ENCODE results near the gene CEP350.

CEP350 gene

DNA sequence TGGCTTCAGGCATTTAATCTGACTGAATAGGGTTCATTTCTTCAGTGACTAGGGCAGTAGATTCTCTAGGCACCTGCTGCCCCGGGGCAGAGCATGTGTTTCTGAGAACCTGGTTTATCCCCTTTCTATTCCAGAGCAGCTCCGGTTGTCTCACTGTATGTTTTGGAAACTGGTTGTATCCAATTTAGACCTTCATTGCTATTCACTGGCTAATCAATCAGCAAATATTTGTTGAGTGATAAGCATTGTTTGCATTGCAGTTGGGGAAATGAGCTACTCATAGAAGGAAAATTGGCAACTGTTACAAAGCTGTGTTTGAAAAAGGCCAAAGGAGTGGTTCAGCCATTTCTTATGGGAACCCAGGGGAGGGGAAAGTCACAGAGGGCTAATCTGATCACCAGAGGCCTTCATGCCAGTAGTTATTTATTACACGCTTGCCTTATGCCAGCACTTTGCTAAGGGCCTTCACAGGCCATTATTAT is 203.0 kb downstream of the CEP350 start:
- Histone ChIP-seq H3K4me1 (ENCODE audit: insufficient read depth, low read length, poor library complexity, severe bottlenecking) (peaks cover 84% of the 10 kb centered on the region), H3K79me2 (ENCODE audit: insufficient read depth, low read length) (peaks cover 84% of the 10 kb centered on the region)

DNA sequence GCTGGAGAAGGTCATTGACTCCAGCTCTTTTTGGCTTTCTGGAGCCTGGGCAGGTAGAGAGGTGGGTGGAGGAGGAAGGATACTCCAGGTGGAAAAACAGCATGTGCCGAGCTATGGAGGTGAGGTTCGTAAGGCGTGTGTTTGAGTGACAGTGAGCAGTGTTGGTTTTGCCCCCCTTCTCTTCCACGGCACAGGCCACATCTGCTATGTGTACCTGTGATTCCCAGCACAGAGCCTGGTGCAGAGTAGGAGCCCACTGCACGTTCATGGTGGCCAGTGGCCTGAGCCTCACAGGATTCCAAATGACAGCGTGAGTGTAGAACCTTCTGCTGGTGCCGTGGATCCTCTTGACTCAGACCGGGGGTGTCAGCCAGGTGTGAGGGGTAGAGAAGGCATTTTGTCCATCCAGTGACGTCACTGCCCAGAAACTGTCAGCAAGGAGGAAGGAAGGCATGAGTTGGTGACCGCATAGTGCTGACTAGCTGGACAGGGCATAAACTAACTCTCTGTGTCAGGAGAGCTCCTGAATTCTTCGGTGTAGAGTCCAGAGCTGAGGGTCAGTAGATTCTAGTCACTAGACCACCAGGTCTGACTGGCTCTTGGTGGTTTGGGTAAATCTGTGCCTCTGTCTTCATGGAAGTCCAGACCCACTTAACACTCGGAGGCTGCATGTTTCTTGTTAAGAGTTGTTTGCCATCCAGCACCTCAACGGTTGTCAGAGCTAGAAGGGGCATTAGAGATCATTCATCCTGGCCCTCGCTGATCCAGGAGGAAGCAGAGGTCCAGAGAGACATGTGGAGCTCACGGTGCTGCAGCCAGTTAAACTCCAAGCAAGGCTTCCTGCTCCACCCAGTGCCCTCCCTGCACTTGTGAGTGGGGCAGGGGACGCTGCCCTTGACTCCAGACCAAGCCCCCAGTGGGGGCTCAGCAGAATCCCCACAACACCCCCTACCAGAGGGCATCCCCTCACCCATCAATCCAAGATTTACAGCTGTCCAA is 203.8 kb downstream of the CEP350 start:
- Histone ChIP-seq H3K27me3 (ENCODE audit: insufficient read depth, low read length, poor library complexity, severe bottlenecking) (no peaks in the 10 kb centered on the region), H4K20me1 (ENCODE audit: insufficient read depth, low read length, poor library complexity, severe bottlenecking) (peaks cover 46% of the 10 kb centered on the region), H3K4me1 (ENCODE audit: insufficient read depth, low read length, poor library complexity, severe bottlenecking) (peaks cover 84% of the 10 kb centered on the region), H3K36me3 (ENCODE audit: insufficient read depth, low read length) (no peaks in the 10 kb centered on the region), H3K9ac (ENCODE audit: low read depth, low read length, poor library complexity, severe bottlenecking) (peak overlapping the region; percentile 96), H3K9me3 (ENCODE audit: insufficient read depth, low read depth, low read length) (no peaks in the 10 kb centered on the region), H2AFZ (ENCODE audit: low read length) (no peak overlapping the region), H3K9me2 (replicated peaks; ENCODE audit: low read depth, low read length) (no peaks in the 10 kb centered on the region), H3F3A (ENCODE audit: low read depth) (no peaks in the 10 kb centered on the region), H3K4me3 (ENCODE audit: low read length, poor library complexity, severe bottlenecking) (peak overlapping the region; percentile 98), H3K79me2 (ENCODE audit: insufficient read depth, low read length) (peaks cover 92% of the 10 kb centered on the region), H3K4me2 (ENCODE audit: low read depth, low read length, poor library complexity, severe bottlenecking) (peak overlapping the region; percentile 99)
- no peak for TF ChIP-seq EZH2phosphoT487 (IDR thresholded peaks at IDR 0.05; ENCODE audit: borderline replicate concordance)
- TF ChIP-seq, protein P1, sequence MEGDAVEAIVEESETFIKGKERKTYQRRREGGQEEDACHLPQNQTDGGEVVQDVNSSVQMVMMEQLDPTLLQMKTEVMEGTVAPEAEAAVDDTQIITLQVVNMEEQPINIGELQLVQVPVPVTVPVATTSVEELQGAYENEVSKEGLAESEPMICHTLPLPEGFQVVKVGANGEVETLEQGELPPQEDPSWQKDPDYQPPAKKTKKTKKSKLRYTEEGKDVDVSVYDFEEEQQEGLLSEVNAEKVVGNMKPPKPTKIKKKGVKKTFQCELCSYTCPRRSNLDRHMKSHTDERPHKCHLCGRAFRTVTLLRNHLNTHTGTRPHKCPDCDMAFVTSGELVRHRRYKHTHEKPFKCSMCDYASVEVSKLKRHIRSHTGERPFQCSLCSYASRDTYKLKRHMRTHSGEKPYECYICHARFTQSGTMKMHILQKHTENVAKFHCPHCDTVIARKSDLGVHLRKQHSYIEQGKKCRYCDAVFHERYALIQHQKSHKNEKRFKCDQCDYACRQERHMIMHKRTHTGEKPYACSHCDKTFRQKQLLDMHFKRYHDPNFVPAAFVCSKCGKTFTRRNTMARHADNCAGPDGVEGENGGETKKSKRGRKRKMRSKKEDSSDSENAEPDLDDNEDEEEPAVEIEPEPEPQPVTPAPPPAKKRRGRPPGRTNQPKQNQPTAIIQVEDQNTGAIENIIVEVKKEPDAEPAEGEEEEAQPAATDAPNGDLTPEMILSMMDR (conservative IDR thresholded peaks at IDR 0.05; ENCODE audit: low read length), result no peak

More for the DNA sequence above, 203.0 kb downstream of the CEP350 start:
- Histone ChIP-seq H3K4me3 (ENCODE audit: low read length, poor library complexity, severe bottlenecking) (peak overlapping the region; percentile 98), H3K9me2 (replicated peaks; ENCODE audit: low read depth, low read length) (no peaks in the 10 kb centered on the region), H3F3A (ENCODE audit: low read depth) (no peaks in the 10 kb centered on the region), H3K4me2 (ENCODE audit: low read depth, low read length, poor library complexity, severe bottlenecking) (peak overlapping the region; percentile 99), H4K20me1 (ENCODE audit: insufficient read depth, low read length, poor library complexity, severe bottlenecking) (peaks cover 46% of the 10 kb centered on the region), H3K9me3 (ENCODE audit: insufficient read depth, low read depth, low read length) (no peaks in the 10 kb centered on the region), H3K9ac (ENCODE audit: low read depth, low read length, poor library complexity, severe bottlenecking) (peak overlapping the region; percentile 96), H2AFZ (ENCODE audit: low read length) (no peak overlapping the region), H3K36me3 (ENCODE audit: insufficient read depth, low read length) (no peaks in the 10 kb centered on the region), H3K27me3 (ENCODE audit: insufficient read depth, low read length, poor library complexity, severe bottlenecking) (no peaks in the 10 kb centered on the region)
- no peak for TF ChIP-seq EZH2phosphoT487 (IDR thresholded peaks at IDR 0.05; ENCODE audit: borderline replicate concordance)
- TF ChIP-seq, protein P1 (conservative IDR thresholded peaks at IDR 0.05; ENCODE audit: low read length), result no peak

DNA sequence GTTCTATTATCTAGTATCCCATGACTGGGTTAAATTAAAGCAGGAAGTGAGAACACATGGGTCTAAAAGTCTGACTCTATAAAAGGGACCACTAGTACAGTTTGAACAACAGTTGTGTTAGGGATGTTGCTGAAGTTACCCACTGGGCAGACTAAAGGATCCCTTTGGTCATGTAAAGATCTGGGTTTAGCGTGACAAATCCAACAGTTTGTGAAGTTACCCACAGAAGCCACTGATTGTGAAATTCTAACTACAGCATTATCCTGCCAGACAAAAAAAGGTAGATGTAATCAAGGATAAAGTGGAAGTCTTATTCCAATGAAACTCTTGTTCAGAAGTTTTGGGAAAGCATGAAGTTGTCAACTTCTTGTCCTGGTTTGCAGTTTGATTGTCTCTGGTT is 205.7 kb downstream of the CEP350 start:
- TF ChIP-seq, protein P1 (conservative IDR thresholded peaks at IDR 0.05; ENCODE audit: low read length), result no peak
- TF ChIP-seq EZH2phosphoT487 (IDR thresholded peaks at IDR 0.05; ENCODE audit: borderline replicate concordance), result no peak
- Histone ChIP-seq H3K4me1 (ENCODE audit: insufficient read depth, low read length, poor library complexity, severe bottlenecking) (peaks cover 85% of the 10 kb centered on the region), H3K9me3 (ENCODE audit: insufficient read depth, low read depth, low read length) (no peaks in the 10 kb centered on the region), H3F3A (ENCODE audit: low read depth) (no peaks in the 10 kb centered on the region), H3K27me3 (ENCODE audit: insufficient read depth, low read length, poor library complexity, severe bottlenecking) (no peaks in the 10 kb centered on the region), H3K9me2 (replicated peaks; ENCODE audit: low read depth, low read length) (no peaks in the 10 kb centered on the region), H4K20me1 (ENCODE audit: insufficient read depth, low read length, poor library complexity, severe bottlenecking) (peaks cover 41% of the 10 kb centered on the region), H3K4me3 (ENCODE audit: low read length, poor library complexity, severe bottlenecking) (peak overlapping the region; percentile 8), H3K36me3 (ENCODE audit: insufficient read depth, low read length) (peaks cover 3% of the 10 kb centered on the region; the same call in 1 of the 2 replicates), H3K79me2 (ENCODE audit: insufficient read depth, low read length) (peaks cover 99% of the 10 kb centered on the region), H3K4me2 (ENCODE audit: low read depth, low read length, poor library complexity, severe bottlenecking) (peak overlapping the region; percentile 99), H3K9ac (ENCODE audit: low read depth, low read length, poor library complexity, severe bottlenecking) (no peak overlapping the region), H2AFZ (ENCODE audit: low read length) (no peak overlapping the region)
